Measurements from ENCODE around the gene CFAP61.

CFAP61 gene

GRCh38 chr20:20034486-20034885 is 17.8 kb upstream of the CFAP61 start:
- DNase-seq = no peak

GRCh38 chr20:20036756-20037155 is 15.6 kb upstream of the CFAP61 start:
- no peak for DNase-seq

- DNase-seq = no peak
These were observed 14.4 kb upstream of the CFAP61 start for GRCh38 chr20:20037960-20038359.

- no peak for DNase-seq
These were observed 13.7 kb upstream of the CFAP61 start for GRCh38 chr20:20038586-20038985.

GRCh38 chr20:20039752-20040387 is 12.5 kb upstream of the CFAP61 start:
- no peak for DNase-seq

- no peak for DNase-seq
These were observed 612 bp upstream of the CFAP61 start for GRCh38 chr20:20051767-20052073.

- no peak for DNase-seq
These were observed 8.1 kb downstream of the CFAP61 start for GRCh38 chr20:20060234-20060998.

- DNase-seq = no peak
These were observed 11.8 kb downstream of the CFAP61 start for GRCh38 chr20:20063941-20064702.

- DNase-seq = no peak
These were observed 13.0 kb downstream of the CFAP61 start for GRCh38 chr20:20065361-20065760.

GRCh38 chr20:20070871-20071726 is 18.8 kb downstream of the CFAP61 start:
- DNase-seq = no peak

GRCh38 chr20:20073801-20074371 is 21.6 kb downstream of the CFAP61 start:
- no peak for DNase-seq

GRCh38 chr20:20075032-20075431 is 22.7 kb downstream of the CFAP61 start:
- DNase-seq = no peak

GRCh38 chr20:20076297-20077065 is 24.1 kb downstream of the CFAP61 start:
- DNase-seq = no peak

GRCh38 chr20:20078041-20078440 is 25.7 kb downstream of the CFAP61 start:
- no peak for DNase-seq

GRCh38 chr20:20079102-20079784 is 26.9 kb downstream of the CFAP61 start:
- no peak for DNase-seq

GRCh38 chr20:20083807-20084206 is 31.5 kb downstream of the CFAP61 start:
- no peak for DNase-seq

GRCh38 chr20:20084296-20084752 is 32.0 kb downstream of the CFAP61 start:
- no peak for DNase-seq

GRCh38 chr20:20085071-20085470 is 32.7 kb downstream of the CFAP61 start:
- no peak for DNase-seq

- DNase-seq = no peak
These were observed 33.5 kb downstream of the CFAP61 start for GRCh38 chr20:20085812-20086211.

GRCh38 chr20:20089018-20089417 is 36.7 kb downstream of the CFAP61 start:
- DNase-seq = no peak

- DNase-seq = no peak
These were observed 37.6 kb downstream of the CFAP61 start for GRCh38 chr20:20089939-20090338.

All from effector CD4-positive, alpha-beta T cell (primary cell).